Measurements from ENCODE around the gene ZNF181.
"Not testable (repeated sequence)": the region's sequence is repeated elsewhere in the genome, so short reads cannot be mapped to it uniquely, and the experiment has no call there.

ZNF181 gene

DNA sequence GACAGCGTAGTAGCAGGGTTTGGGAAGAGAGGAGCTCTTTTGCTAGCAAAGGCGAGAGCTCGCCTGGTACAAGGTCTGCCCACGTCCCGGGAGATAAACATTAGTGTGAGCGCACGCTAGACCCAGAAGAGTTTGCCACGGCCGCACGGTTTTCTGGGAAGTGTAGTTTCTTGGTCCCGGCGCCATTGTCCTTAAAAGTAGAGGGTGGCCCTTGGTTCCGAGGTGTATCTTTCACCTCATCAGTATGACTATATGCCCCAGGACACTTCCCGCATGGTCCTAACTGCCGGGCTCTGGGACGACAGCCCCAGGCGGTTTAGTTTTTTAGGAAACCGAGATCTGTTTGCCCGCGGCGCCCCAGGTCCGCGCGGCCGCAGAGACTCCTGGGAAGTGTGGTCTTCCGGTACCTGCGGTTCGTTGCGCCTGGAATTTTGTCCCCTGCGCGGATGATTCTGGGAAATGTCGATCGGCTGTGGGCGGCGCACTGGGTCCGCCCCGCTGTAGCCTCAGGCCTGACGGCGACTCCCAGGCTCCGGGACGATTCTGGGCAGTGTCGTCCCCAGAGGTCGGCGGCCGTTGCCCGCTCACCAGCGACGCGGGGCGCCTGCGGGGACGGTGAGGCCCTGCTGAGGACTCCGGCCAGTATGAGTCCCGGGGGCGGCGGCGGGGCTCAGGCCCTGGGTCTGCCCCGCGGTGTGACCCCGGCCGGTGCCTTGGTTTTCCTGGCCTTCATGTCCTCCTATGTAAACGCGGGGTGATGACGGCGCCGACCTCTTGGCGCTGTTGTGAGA is at the start of gene ZNF181:
TSS of gene ZNF181 (plus strand) at position 498 of the 791 bp plus-strand sequence. CDS start 795 bp downstream, outside the sequence.
- Histone ChIP-seq H3K27ac (ENCODE audit: low read depth, low read length) (peak within 1 kb of the TSS; percentile 85), H3K4me1 (ENCODE audit: insufficient read depth, low read length) (peaks cover 26% of the 10 kb centered on the region), H3K9me3 (ENCODE audit: low read length) (peaks cover 7% of the 10 kb centered on the region), H3K36me3 (ENCODE audit: insufficient read depth, low read length) (peaks cover 23% of the 10 kb centered on the region), H3K4me3 (ENCODE audit: low read depth in 1 of 2, low read length in 2 of 2) (peak within 1 kb of the TSS; percentile 88 to 91), H3K27me3 (ENCODE audit: control insufficient read depth in 1 of 2, insufficient read depth in 2 of 2, low read length in 2 of 2) (no peaks in the 10 kb centered on the region), H3K9ac (ENCODE audit: low read length) (peak within 1 kb of the TSS; percentile 88)

DNA sequence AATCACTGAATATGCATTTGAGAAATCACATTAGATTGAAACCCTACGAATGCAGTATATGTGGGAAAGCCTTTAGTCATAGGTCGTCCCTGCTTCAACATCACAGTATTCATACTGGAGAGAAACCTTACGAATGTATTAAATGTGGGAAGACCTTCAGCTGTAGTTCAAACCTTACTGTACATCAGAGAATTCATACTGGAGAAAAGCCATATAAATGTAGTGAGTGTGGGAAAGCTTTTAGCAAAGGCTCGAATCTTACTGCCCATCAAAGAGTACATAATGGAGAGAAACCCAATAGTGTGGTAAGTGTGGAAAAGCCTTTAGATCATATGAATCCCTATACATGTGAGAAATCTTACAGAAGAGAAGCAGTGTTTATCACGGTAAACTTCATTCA is 48.8 kb upstream of the ZNF181 start:
- H3K9me3 ChIP-seq (ENCODE audit: low read length) = peaks cover 14% of the 10 kb centered on the region
- H3K27me3 ChIP-seq (ENCODE audit: control insufficient read depth in 1 of 2, insufficient read depth in 2 of 2, low read length in 2 of 2); H3K4me1 ChIP-seq (ENCODE audit: insufficient read depth, low read length); H3K9ac ChIP-seq (ENCODE audit: low read length); H3K4me3 ChIP-seq (ENCODE audit: low read depth in 1 of 2, low read length in 2 of 2); H3K27ac ChIP-seq (ENCODE audit: low read depth, low read length): not testable (repeated sequence)
- H3K36me3 ChIP-seq (ENCODE audit: insufficient read depth, low read length) = peaks cover 23% of the 10 kb centered on the region

DNA sequence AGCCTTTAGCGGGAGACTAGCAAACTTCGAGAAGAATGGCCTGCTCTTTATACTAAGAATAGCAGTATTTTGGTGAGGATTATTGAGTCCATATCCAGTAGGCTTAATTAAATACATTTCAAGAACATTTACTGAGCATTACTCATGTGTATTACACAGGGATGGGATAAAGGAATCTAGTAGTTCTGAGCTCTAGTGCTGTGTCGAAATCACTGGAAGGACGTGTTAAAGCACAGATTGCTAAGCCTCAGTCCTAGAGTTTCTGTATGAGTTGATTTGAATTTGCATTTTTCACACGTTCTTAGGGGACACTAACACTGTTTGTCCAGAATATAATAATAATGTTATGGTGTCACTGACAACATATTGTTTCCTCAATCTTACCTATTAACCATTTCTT is 47.6 kb upstream of the ZNF181 start:
- H3K36me3 ChIP-seq (ENCODE audit: insufficient read depth, low read length) = peaks cover 17% of the 10 kb centered on the region
- no peak overlapping the region for H3K9ac ChIP-seq (ENCODE audit: low read length)
- no peaks in the 10 kb centered on the region for H3K27me3 ChIP-seq (ENCODE audit: control insufficient read depth in 1 of 2, insufficient read depth in 2 of 2, low read length in 2 of 2)
- peaks cover 14% of the 10 kb centered on the region for H3K9me3 ChIP-seq (ENCODE audit: low read length)
- H3K4me1 ChIP-seq (ENCODE audit: insufficient read depth, low read length) = no peaks in the 10 kb centered on the region
- H3K27ac ChIP-seq (ENCODE audit: low read depth, low read length) = no peak overlapping the region
- H3K4me3 ChIP-seq (ENCODE audit: low read depth in 1 of 2, low read length in 2 of 2) = no peak overlapping the region

DNA sequence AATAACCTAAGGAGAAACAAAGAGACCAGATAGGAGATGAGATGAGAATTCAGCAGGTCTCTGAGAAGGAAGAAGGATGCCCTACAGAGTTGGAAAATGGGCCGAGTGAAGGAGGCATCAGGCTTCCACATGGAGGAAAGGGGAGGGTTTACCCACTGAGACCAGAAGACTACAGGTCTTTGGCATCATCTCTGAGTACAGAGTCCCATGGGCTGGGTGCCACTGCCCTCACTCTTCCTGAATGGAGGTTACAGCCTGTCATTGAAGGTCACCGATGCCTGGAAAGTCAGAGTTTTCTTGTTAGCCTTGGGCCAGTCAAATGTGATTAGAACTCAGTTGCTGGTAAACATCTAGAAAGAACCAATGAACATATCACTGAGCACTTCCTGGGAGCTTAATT is 46.7 kb upstream of the ZNF181 start:
- Histone ChIP-seq H3K27ac (ENCODE audit: low read depth, low read length) (no peak overlapping the region), H3K36me3 (ENCODE audit: insufficient read depth, low read length) (peaks cover 17% of the 10 kb centered on the region)

DNA sequence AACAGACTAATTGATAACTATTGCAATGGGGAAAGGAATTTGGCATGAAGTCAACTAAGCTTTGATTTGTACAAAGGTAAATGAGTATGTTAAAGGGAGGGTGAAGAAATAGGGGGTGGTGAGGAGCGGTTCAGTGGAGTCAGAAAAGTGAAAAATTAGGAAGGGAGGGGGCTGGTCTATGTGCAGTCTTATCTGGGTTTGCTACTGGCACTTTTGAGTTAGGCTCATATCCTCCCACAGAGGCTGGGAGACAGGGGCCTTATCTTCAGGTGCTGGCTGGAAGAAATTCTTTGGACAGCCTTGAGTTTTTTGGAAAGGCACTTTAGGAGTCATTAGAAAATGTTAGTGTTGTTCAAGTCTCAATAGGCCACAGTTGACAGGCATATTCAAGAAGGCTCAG is 45.5 kb upstream of the ZNF181 start:
- H3K4me3 ChIP-seq (ENCODE audit: low read depth in 1 of 2, low read length in 2 of 2) = no peak overlapping the region
- H3K9ac ChIP-seq (ENCODE audit: low read length) = no peak overlapping the region
- H3K27me3 ChIP-seq (ENCODE audit: control insufficient read depth in 1 of 2, insufficient read depth in 2 of 2, low read length in 2 of 2) = no peaks in the 10 kb centered on the region
- no peaks in the 10 kb centered on the region for H3K4me1 ChIP-seq (ENCODE audit: insufficient read depth, low read length)
- H3K36me3 ChIP-seq (ENCODE audit: insufficient read depth, low read length) = peaks cover 7% of the 10 kb centered on the region
- H3K27ac ChIP-seq (ENCODE audit: low read depth, low read length) = no peak overlapping the region
- H3K9me3 ChIP-seq (ENCODE audit: low read length) = peaks cover 7% of the 10 kb centered on the region

More for the DNA sequence above, 46.7 kb upstream of the ZNF181 start:
- Histone ChIP-seq H3K4me3 (ENCODE audit: low read depth in 1 of 2, low read length in 2 of 2) (no peak overlapping the region), H3K4me1 (ENCODE audit: insufficient read depth, low read length) (no peaks in the 10 kb centered on the region), H3K9ac (ENCODE audit: low read length) (no peak overlapping the region), H3K27me3 (ENCODE audit: control insufficient read depth in 1 of 2, insufficient read depth in 2 of 2, low read length in 2 of 2) (no peaks in the 10 kb centered on the region), H3K9me3 (ENCODE audit: low read length) (peaks cover 7% of the 10 kb centered on the region)

DNA sequence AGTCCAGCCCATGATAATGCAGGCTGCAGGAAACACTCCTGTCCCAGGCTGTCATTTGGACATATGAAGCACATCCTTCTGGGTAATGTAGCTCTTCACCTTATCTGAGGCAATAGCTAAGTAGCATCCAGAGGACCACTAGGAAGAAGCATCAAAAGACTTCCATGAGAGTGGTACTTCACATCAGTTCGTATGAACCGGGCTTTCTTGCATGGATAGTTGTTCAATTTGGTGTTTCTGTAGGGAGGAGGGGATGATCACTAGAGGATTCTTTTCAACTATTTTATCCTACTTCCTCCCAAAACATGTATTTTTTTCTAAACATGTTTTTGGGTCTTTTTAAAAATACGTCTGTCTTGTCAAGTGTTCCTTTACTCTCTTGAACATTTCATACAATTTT is 43.7 kb upstream of the ZNF181 start:
- H3K4me3 ChIP-seq (ENCODE audit: low read depth in 1 of 2, low read length in 2 of 2) = no peak overlapping the region
- no peaks in the 10 kb centered on the region for H3K4me1 ChIP-seq (ENCODE audit: insufficient read depth, low read length)
- H3K36me3 ChIP-seq (ENCODE audit: insufficient read depth, low read length) = no peaks in the 10 kb centered on the region
- H3K27me3 ChIP-seq (ENCODE audit: control insufficient read depth in 1 of 2, insufficient read depth in 2 of 2, low read length in 2 of 2) = no peaks in the 10 kb centered on the region
- H3K27ac ChIP-seq (ENCODE audit: low read depth, low read length) = no peak overlapping the region
- no peak overlapping the region for H3K9ac ChIP-seq (ENCODE audit: low read length)
- no peaks in the 10 kb centered on the region for H3K9me3 ChIP-seq (ENCODE audit: low read length)

DNA sequence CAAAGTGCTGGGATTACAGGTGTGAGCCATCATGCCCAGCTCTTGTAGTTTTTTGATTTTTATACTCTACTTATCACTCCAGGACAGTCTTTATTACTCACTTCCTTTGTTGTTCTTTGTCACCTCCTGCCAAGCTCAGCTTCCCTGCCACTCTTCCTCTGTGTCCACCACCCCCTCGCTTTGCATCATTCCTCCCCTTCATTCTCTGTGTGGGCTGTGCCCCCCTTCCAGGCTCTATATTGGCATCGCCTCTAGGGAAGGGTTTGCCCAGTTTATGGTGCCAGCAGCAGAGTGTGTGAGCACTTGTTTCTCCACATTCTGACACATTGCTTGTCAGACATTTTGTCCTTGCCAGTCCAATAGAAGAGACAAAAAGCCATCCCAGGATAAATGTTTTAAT is 41.5 kb upstream of the ZNF181 start:
- H3K9me3 ChIP-seq (ENCODE audit: low read length) = no peaks in the 10 kb centered on the region
- no peaks in the 10 kb centered on the region for H3K4me1 ChIP-seq (ENCODE audit: insufficient read depth, low read length)
- H3K27ac ChIP-seq (ENCODE audit: low read depth, low read length) = no peak overlapping the region
- no peaks in the 10 kb centered on the region for H3K36me3 ChIP-seq (ENCODE audit: insufficient read depth, low read length)
- H3K9ac ChIP-seq (ENCODE audit: low read length) = no peak overlapping the region
- H3K4me3 ChIP-seq (ENCODE audit: low read depth in 1 of 2, low read length in 2 of 2) = no peak overlapping the region
- no peaks in the 10 kb centered on the region for H3K27me3 ChIP-seq (ENCODE audit: control insufficient read depth in 1 of 2, insufficient read depth in 2 of 2, low read length in 2 of 2)

DNA sequence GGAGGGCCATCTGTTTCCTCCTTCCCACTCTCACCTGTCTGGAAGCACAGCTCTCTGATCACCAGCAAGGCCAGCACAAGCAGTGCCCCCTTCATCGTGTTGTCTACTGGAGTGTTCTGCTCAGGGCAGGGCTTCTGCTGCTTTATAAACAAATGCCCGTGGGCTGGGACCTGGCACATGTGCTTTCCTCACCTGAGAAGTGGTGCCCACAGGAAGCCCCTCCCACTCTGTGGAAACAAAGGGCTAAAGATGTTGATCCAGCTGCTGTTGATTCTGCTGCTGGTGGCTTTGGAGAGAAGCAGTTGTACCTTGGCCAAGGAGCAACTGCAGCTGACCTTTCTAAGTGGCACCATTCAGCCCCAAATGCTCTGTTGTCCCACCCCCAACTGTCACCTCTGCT is 26.4 kb upstream of the ZNF181 start:
- Histone ChIP-seq H3K9ac (ENCODE audit: low read length) (no peak overlapping the region), H3K4me3 (ENCODE audit: low read depth in 1 of 2, low read length in 2 of 2) (no peak overlapping the region)

DNA sequence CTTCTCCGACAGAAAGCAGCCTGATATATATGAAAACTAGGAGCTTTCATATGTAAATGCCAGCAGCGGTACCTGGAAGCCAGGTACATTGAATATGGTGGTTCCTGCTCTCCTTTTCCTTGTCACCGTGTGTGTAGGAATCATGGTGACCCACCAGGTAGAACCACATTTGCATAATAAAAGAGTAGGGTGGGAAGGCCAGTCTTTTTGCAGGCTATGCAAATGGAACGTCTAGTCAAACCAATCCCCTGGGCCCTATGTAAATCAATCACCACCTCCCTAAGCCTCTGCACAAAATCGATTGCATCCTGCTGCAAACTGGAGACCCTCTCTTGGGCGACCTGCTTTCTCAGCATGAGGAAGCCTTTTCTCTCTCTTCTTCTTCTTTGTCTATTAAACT is 22.2 kb upstream of the ZNF181 start:
- Histone ChIP-seq H3K4me3 (ENCODE audit: low read depth in 1 of 2, low read length in 2 of 2) (no peak overlapping the region), H3K9ac (ENCODE audit: low read length) (no peak overlapping the region), H3K36me3 (ENCODE audit: insufficient read depth, low read length) (no peaks in the 10 kb centered on the region), H3K27me3 (ENCODE audit: control insufficient read depth in 1 of 2, insufficient read depth in 2 of 2, low read length in 2 of 2) (no peaks in the 10 kb centered on the region), H3K27ac (ENCODE audit: low read depth, low read length) (no peak overlapping the region), H3K9me3 (ENCODE audit: low read length) (peaks cover 4% of the 10 kb centered on the region), H3K4me1 (ENCODE audit: insufficient read depth, low read length) (no peaks in the 10 kb centered on the region)

More for the DNA sequence above, 26.4 kb upstream of the ZNF181 start:
- Histone ChIP-seq H3K9me3 (ENCODE audit: low read length) (no peaks in the 10 kb centered on the region), H3K36me3 (ENCODE audit: insufficient read depth, low read length) (no peaks in the 10 kb centered on the region), H3K27ac (ENCODE audit: low read depth, low read length) (no peak overlapping the region), H3K27me3 (ENCODE audit: control insufficient read depth in 1 of 2, insufficient read depth in 2 of 2, low read length in 2 of 2) (no peaks in the 10 kb centered on the region), H3K4me1 (ENCODE audit: insufficient read depth, low read length) (no peaks in the 10 kb centered on the region)

DNA sequence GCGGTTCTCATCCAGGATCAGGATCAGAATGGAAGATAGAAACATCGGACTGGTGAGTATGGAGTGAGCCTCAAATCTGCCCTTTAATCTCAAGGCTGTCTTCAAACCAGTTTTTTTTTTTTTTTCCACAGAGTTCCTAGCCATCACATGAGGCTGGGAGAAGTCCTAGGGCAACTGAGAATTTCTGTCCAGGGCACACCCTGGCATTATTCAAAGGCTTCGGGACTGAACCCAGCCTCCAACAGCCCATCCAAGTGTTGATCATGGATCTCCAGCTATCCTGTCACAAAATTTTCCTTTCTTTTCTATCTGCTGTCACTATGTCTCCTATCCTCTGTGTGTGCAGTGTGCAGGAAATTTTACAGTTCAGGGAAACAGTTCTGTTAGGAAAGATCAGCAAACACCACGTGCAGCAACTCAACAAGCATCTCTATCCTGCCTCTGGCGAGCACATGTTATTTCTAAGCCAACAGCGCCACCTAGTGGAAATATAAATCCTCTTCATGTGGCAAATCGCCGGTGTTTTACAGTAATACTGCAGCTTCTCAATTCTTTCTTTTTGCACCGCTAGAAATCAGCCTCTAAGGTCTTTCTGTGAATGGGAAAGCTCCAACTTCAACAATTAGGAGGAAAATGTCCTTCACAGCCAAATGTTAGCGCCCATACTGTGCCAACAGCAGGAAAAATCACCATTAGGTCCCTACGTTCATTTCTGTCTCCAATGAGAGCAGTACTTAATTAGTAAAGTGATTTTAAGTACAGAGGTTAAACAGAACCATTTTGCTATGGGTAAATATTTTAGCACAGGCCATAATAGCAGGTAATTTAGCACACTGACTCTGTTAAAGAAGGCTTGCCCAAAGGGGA is 21.4 kb upstream of the ZNF181 start:
- Histone ChIP-seq H3K4me3 (ENCODE audit: low read depth in 1 of 2, low read length in 2 of 2) (no peak overlapping the region), H3K27me3 (ENCODE audit: control insufficient read depth in 1 of 2, insufficient read depth in 2 of 2, low read length in 2 of 2) (no peaks in the 10 kb centered on the region), H3K9me3 (ENCODE audit: low read length) (peaks cover 4% of the 10 kb centered on the region), H3K36me3 (ENCODE audit: insufficient read depth, low read length) (no peaks in the 10 kb centered on the region), H3K4me1 (ENCODE audit: insufficient read depth, low read length) (no peaks in the 10 kb centered on the region), H3K27ac (ENCODE audit: low read depth, low read length) (no peak overlapping the region), H3K9ac (ENCODE audit: low read length) (no peak overlapping the region)

DNA sequence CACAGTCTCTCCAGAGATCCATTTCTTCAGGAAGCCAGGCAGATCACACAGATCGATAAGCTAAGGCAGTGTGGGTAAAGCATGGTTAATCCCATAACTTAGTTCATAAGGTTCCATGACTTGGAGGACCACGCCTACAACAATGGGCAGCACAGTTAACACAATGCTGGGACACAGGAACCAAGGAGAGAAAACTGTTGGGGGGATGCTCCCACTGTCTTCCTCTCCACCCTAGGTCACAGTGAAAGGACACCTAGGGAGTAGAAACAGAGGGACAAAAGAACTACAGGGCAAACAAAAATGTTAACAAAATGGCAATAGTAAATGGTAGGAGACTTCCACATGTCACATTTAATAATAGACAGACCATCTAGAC is 20.8 kb upstream of the ZNF181 start:
- Histone ChIP-seq H3K36me3 (ENCODE audit: insufficient read depth, low read length) (no peaks in the 10 kb centered on the region), H3K9me3 (ENCODE audit: low read length) (peaks cover 4% of the 10 kb centered on the region), H3K4me3 (ENCODE audit: low read depth in 1 of 2, low read length in 2 of 2) (no peak overlapping the region), H3K27me3 (ENCODE audit: control insufficient read depth in 1 of 2, insufficient read depth in 2 of 2, low read length in 2 of 2) (no peaks in the 10 kb centered on the region), H3K4me1 (ENCODE audit: insufficient read depth, low read length) (no peaks in the 10 kb centered on the region), H3K27ac (ENCODE audit: low read depth, low read length) (no peak overlapping the region), H3K9ac (ENCODE audit: low read length) (no peak overlapping the region)

Data from muscle layer of colon (tissue), 2 donors.